MM.1S (cell line): ENCODE results near the gene LORICRIN.

Source experiments
- DNase-seq: peaks from one replicate; pipeline ENCODE4 v3.0.0-alpha.2; 2015
- H2AFZ ChIP-seq: fragments of 300-600 bp; sonication (generic); 2 replicates; pipeline ENCODE4 v1.6.0; 2016; ENCODE audit warnings: antibody characterized with exemption, low read length
- H3F3A ChIP-seq: fragments of 300-600 bp; sonication (generic); 2 replicates; pipeline ENCODE4 v1.6.1; 2016; ENCODE audit warnings: mild to moderate bottlenecking, antibody characterized with exemption, low read length, moderate library complexity, mixed read lengths; ENCODE audit not compliant: insufficient read depth
- H3K27ac ChIP-seq: fragments of 300-600 bp; sonication (generic); 2 replicates; pipeline ENCODE4 v1.5.1; 2016; ENCODE audit warnings: mild to moderate bottlenecking, low read length
- H3K27me3 ChIP-seq: fragments of 300-600 bp; sonication (generic); replicated peaks from 2 replicates; pipeline ENCODE4 v1.6.0; 2016; ENCODE audit warnings: low read length; ENCODE audit not compliant: insufficient read depth
- H3K36me3 ChIP-seq: fragments of 300-600 bp; sonication (generic); replicated peaks from 2 replicates; pipeline ENCODE4 v1.6.1; 2016; ENCODE audit warnings: mild to moderate bottlenecking, low read length, mixed read lengths; ENCODE audit not compliant: insufficient read depth
- H3K4me1 ChIP-seq: fragments of 300-600 bp; sonication (generic); 2 replicates; pipeline ENCODE4 v1.6.1; 2016; ENCODE audit warnings: low read length, mixed read lengths
- H3K4me2 ChIP-seq: fragments of 300-600 bp; sonication (generic); 2 replicates; pipeline ENCODE4 v1.6.0; 2016; ENCODE audit warnings: low read depth, low read length
- H3K4me3 ChIP-seq: fragments of 300-600 bp; sonication (generic); 2 replicates; pipeline ENCODE4 v1.5.1; 2016; ENCODE audit warnings: low read length, mixed read lengths
- H3K79me2 ChIP-seq: fragments of 300-600 bp; sonication (generic); 2 replicates; pipeline ENCODE4 v1.6.1; 2016; ENCODE audit warnings: mixed run types, low read length, mixed read lengths
- H3K9ac ChIP-seq: fragments of 300-600 bp; sonication (generic); 2 replicates; pipeline ENCODE4 v1.6.1; 2016; ENCODE audit warnings: low read length, mixed read lengths
- H3K9me2 ChIP-seq: fragments of 300-600 bp; sonication (generic); replicated peaks from 2 replicates; pipeline ENCODE4 v1.6.1; 2016; ENCODE audit warnings: mild to moderate bottlenecking, low read length, mixed read lengths; ENCODE audit not compliant: insufficient read depth
- H3K9me3 ChIP-seq: fragments of 300-600 bp; sonication (generic); replicated peaks from 2 replicates; pipeline ENCODE4 v1.6.1; 2016; ENCODE audit warnings: mild to moderate bottlenecking, low read length, mixed read lengths; ENCODE audit not compliant: insufficient read depth
- H4K20me1 ChIP-seq: fragments of 300-600 bp; sonication (generic); 2 replicates; pipeline ENCODE4 v1.6.1; 2016; ENCODE audit warnings: mild to moderate bottlenecking, low read length, moderate library complexity, mixed read lengths; ENCODE audit not compliant: insufficient read depth
- EZH2 ChIP-seq: fragments of 300-600 bp; sonication (generic); optimal IDR thresholded peaks from 2 replicates; pipeline ENCODE3; 2017; ENCODE audit warnings: low read depth, mild to moderate bottlenecking, antibody characterized with exemption, low read length, mixed read lengths
- EZH2phosphoT487 ChIP-seq: fragments of 300-600 bp; sonication (generic); IDR thresholded peaks from 2 replicates; pipeline ENCODE4 v1.6.1; 2018; ENCODE audit warnings: antibody characterized with exemption, low read length
- TF ChIP-seq, protein P1 (sequence below): fragments of 300-600 bp; sonication (generic); IDR thresholded peaks from 2 replicates; pipeline ENCODE4 v1.5.1; 2016; ENCODE audit warnings: antibody characterized with exemption, low read length, mixed read lengths

LORICRIN gene

DNA sequence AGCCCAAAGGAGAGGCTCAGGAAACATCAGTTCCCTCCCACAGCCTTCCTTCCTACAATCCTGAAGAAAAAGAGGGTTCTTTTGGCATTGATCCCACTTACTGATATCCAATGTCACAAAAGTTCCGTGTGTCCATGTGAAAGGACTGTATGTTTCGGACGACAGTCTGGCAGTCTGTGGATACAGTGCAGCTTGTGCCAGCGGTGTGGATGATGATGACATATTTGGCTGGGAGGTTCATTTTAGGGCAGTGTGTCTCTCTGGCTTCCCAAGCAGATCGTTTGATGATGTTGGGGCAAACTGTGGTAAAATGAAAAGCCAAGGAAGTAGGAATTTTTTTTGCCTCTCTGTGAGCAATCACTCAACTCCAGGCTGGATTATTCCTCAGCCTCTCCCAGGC, 42.8 kb downstream of the LORICRIN start:
- Histone ChIP-seq H4K20me1 (no peaks in the 10 kb centered on the region), H3F3A (no peaks in the 10 kb centered on the region), H3K27me3 (no peaks in the 10 kb centered on the region), H3K36me3 (no peaks in the 10 kb centered on the region), H3K4me3 (no peak overlapping the region), H3K4me1 (no peaks in the 10 kb centered on the region), H3K4me2 (no peak overlapping the region), H3K9me2 (no peaks in the 10 kb centered on the region), H3K9me3 (no peaks in the 10 kb centered on the region), H3K27ac (no peak overlapping the region), H2AFZ (no peak overlapping the region), H3K79me2 (no peaks in the 10 kb centered on the region), H3K9ac (no peak overlapping the region)
- TF ChIP-seq, protein P1, sequence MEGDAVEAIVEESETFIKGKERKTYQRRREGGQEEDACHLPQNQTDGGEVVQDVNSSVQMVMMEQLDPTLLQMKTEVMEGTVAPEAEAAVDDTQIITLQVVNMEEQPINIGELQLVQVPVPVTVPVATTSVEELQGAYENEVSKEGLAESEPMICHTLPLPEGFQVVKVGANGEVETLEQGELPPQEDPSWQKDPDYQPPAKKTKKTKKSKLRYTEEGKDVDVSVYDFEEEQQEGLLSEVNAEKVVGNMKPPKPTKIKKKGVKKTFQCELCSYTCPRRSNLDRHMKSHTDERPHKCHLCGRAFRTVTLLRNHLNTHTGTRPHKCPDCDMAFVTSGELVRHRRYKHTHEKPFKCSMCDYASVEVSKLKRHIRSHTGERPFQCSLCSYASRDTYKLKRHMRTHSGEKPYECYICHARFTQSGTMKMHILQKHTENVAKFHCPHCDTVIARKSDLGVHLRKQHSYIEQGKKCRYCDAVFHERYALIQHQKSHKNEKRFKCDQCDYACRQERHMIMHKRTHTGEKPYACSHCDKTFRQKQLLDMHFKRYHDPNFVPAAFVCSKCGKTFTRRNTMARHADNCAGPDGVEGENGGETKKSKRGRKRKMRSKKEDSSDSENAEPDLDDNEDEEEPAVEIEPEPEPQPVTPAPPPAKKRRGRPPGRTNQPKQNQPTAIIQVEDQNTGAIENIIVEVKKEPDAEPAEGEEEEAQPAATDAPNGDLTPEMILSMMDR, result no peak
- TF ChIP-seq EZH2phosphoT487, result no peak
- TF ChIP-seq EZH2, result no peak
- no peak for DNase-seq

DNA sequence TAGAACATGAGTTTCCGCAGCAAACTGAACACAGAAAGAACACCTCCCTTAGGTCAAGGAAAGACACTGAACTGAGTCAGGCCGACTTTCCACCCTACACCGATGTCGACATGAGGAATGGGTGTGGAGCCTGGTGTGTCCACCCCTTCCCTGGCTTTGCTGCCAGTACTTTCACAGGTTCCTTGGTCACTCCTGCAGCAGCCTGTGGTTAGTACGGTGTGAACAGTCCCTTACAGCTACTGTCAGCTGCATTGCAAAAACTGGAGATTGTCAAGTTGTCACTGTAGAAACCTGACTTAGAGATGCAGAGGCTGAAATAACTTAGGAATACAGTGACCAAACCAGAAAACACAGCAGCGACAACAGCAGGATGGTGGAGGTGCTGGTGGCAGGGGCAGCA, 46.2 kb downstream of the LORICRIN start:
- no peaks in the 10 kb centered on the region for H4K20me1 ChIP-seq
- DNase-seq, result no peak
- H3F3A ChIP-seq, result no peaks in the 10 kb centered on the region
- no peaks in the 10 kb centered on the region for H3K79me2 ChIP-seq
- no peak overlapping the region for H3K4me3 ChIP-seq
- H3K9me3 ChIP-seq, result no peaks in the 10 kb centered on the region
- no peaks in the 10 kb centered on the region for H3K27me3 ChIP-seq
- no peak for TF ChIP-seq EZH2
- TF ChIP-seq, protein P1, result no peak
- no peak for TF ChIP-seq EZH2phosphoT487
- H3K4me1 ChIP-seq, result no peaks in the 10 kb centered on the region
- no peaks in the 10 kb centered on the region for H3K9me2 ChIP-seq
- no peak overlapping the region for H3K4me2 ChIP-seq
- no peak overlapping the region for H3K9ac ChIP-seq
- H3K27ac ChIP-seq, result no peak overlapping the region
- H3K36me3 ChIP-seq, result no peaks in the 10 kb centered on the region
- no peak overlapping the region for H2AFZ ChIP-seq

GRCh38 chr1:153306303-153307220, 47.1 kb downstream of the LORICRIN start:
- Histone ChIP-seq H3K4me1 (no peaks in the 10 kb centered on the region), H3K79me2 (no peaks in the 10 kb centered on the region), H3K27ac (no peak overlapping the region), H3F3A (no peaks in the 10 kb centered on the region), H3K4me2 (no peak overlapping the region), H3K9ac (no peak overlapping the region), H3K36me3 (no peaks in the 10 kb centered on the region), H3K4me3 (no peak overlapping the region), H2AFZ (no peak overlapping the region), H3K9me3 (no peaks in the 10 kb centered on the region), H3K27me3 (no peaks in the 10 kb centered on the region), H3K9me2 (no peaks in the 10 kb centered on the region), H4K20me1 (no peaks in the 10 kb centered on the region)
- no peak for DNase-seq
- no peak for TF ChIP-seq EZH2
- TF ChIP-seq, protein P1, result no peak
- no peak for TF ChIP-seq EZH2phosphoT487
